ENCODE data around the gene DAP. TPM values are rescaled to one million over a fixed set of nuclear protein-coding genes. Genes with fewer than 3 reads are reported as not detected.

The DAP gene
- total RNA-seq, 1 donor from 2014 or later, result 235 TPM

DNA sequence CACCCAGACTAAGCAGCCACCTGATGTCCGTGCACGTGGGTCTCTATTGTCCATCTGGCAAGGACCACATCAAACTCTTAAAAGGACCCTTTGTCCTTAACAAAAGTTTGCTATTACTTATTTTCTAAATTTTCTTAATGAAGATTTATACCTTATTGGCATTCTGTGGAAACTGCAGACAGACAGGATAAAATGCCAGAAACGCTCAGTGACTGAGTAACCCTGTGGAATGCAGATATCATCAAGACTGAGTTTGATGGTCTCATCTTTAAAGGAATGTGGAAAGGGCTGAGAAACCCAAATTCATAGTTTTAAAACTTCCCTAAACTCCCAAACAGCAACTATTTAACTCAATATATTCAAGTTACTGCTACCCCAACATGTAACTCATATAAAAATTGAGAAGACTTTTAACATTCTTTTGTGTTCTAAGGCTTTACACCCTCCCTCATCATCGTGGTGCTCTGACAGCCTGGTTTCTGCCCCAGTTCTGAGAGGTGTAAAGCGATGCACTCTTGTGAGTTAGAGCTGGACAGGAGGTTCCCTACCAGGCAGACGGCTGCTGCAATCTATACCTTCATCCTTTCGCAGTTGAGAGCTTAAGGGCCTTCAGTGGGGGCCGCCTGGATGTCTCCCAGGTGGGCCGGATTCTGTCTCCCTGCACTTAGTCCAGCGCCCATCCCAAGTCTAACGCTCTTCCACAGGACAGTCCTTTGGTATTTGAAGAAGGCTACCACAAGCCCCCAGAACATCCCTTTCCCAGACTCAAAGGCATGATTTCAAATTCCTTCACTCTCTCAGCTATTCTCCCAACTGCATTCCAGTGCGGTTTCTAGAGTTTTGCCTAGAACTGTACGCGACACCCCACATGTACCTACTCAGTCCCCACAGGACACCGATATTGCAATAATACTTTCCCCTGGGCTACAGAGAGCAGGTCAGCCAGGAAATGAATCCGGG, 68.9 kb downstream of the DAP start:
- Mint-ChIP-seq H3K4me1 (ENCODE audit: low read depth) (peaks cover 77% of the 10 kb centered on the region), H3K4me3 (ENCODE audit: unreplicated experiment) (peak overlapping the region; percentile 29)

DNA sequence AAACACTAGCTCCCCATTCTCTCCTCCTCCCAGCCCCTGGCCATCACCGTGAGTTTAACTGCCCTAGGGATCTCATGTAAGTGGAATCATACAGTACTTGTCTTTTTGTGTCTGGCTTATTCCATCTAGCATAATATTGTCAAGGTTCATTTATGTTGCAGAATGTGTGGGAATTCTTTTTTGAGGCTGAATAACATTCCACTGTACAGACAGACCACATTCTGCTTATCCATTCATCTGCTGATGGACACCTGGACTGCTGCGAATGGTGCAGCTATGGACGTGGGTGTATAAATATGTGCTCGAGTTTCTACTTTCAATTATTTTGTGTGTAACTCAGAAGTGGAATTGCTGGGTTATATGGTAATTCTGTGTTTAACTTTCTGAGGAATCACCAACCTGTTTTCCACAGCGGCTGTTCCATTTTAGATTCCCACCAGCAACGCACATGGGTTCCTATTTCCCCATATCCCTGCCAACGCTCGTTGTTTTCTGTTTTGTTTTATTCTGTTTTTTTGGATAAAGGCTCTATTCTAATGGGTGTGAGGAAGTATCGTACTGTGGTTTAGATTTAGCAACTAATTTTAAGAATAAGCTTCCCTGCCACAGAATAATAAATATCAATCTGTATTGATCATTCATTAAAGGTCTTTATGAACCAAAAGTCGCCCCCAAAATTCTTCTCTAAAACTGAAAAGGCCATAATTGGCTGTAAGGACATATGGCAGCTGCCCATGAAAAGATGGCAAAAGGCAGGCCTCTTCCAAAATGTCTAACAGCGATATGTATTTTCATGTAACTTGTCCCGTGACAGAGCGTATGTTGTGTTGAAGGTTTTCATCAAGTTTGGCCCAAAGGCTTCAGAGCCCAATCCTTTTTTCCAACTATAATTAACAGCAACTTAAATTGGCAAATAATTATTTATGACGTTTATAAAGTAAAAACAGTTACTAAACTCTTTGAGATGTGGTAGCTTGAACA, 70.3 kb downstream of the DAP start:
- DNase-seq (ENCODE audit: low spot score), result no peak

More for the DNA sequence above, 68.9 kb downstream of the DAP start:
- no peak for DNase-seq (ENCODE audit: low spot score)
- Mint-ChIP-seq H3K9me3 (ENCODE audit: low read depth) (peaks cover 3% of the 10 kb centered on the region), H3K36me3 (ENCODE audit: low read depth) (peaks cover 7% of the 10 kb centered on the region), H3K27me3 (ENCODE audit: low read depth) (no peaks in the 10 kb centered on the region), H3K27ac (ENCODE audit: unreplicated experiment) (peak overlapping the region; percentile 94)
- TF ChIP-seq, protein P1, sequence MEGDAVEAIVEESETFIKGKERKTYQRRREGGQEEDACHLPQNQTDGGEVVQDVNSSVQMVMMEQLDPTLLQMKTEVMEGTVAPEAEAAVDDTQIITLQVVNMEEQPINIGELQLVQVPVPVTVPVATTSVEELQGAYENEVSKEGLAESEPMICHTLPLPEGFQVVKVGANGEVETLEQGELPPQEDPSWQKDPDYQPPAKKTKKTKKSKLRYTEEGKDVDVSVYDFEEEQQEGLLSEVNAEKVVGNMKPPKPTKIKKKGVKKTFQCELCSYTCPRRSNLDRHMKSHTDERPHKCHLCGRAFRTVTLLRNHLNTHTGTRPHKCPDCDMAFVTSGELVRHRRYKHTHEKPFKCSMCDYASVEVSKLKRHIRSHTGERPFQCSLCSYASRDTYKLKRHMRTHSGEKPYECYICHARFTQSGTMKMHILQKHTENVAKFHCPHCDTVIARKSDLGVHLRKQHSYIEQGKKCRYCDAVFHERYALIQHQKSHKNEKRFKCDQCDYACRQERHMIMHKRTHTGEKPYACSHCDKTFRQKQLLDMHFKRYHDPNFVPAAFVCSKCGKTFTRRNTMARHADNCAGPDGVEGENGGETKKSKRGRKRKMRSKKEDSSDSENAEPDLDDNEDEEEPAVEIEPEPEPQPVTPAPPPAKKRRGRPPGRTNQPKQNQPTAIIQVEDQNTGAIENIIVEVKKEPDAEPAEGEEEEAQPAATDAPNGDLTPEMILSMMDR (IDR thresholded peaks at IDR 0.05), result no peak

DNA sequence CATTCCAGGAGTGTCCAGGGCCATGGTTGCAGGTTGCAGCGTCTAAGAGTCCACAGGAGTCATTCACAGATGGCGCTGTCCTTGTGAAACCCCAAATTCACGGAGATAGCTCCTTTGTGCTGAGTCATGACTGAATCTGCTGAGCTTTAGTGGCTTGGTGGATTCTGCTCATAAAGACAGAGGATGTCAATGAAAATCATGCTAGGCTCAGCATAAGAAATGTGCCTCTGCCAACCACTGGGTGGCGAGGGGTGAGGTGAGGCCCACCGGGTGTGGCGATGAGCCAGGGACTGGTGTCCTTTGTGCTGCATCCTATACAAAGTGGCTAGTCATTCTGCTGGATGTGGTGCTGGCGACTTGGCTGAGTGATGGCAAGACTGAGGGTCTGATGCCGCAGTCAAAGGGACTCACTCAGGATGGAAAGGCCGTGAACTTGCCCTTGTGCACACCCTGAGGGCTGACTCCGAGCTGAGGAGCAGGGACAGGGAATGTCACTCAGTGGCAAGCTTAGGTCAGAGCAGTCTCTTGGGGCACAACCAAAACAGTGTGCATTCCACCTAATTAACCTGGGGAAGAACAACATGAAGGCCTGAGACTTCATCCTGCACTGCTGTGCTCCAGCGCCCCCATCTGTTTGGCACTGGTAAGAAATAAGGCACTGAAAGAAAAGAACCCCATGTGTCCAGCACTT, 71.5 kb downstream of the DAP start:
- H3K27me3 Mint-ChIP-seq (ENCODE audit: low read depth), result no peaks in the 10 kb centered on the region
- peaks cover 13% of the 10 kb centered on the region for H3K9me3 Mint-ChIP-seq (ENCODE audit: low read depth)
- DNase-seq (ENCODE audit: low spot score), result no peak
- H3K27ac Mint-ChIP-seq (ENCODE audit: unreplicated experiment), result peak overlapping the region; percentile 94
- H3K4me1 Mint-ChIP-seq (ENCODE audit: low read depth), result peaks cover 57% of the 10 kb centered on the region
- TF ChIP-seq, protein P1 (IDR thresholded peaks at IDR 0.05), result peak; percentile 66
- no peak overlapping the region for H3K4me3 Mint-ChIP-seq (ENCODE audit: unreplicated experiment)
- H3K36me3 Mint-ChIP-seq (ENCODE audit: low read depth), result peaks cover 21% of the 10 kb centered on the region

More for the DNA sequence above, 70.3 kb downstream of the DAP start:
- TF ChIP-seq, protein P1 (IDR thresholded peaks at IDR 0.05), result no peak
- H3K9me3 Mint-ChIP-seq (ENCODE audit: low read depth), result peaks cover 13% of the 10 kb centered on the region
- H3K4me1 Mint-ChIP-seq (ENCODE audit: low read depth), result peaks cover 67% of the 10 kb centered on the region
- no peaks in the 10 kb centered on the region for H3K27me3 Mint-ChIP-seq (ENCODE audit: low read depth)
- H3K36me3 Mint-ChIP-seq (ENCODE audit: low read depth), result peaks cover 19% of the 10 kb centered on the region
- peak overlapping the region; percentile 94 for H3K27ac Mint-ChIP-seq (ENCODE audit: unreplicated experiment)
- no peak overlapping the region for H3K4me3 Mint-ChIP-seq (ENCODE audit: unreplicated experiment)

DNA sequence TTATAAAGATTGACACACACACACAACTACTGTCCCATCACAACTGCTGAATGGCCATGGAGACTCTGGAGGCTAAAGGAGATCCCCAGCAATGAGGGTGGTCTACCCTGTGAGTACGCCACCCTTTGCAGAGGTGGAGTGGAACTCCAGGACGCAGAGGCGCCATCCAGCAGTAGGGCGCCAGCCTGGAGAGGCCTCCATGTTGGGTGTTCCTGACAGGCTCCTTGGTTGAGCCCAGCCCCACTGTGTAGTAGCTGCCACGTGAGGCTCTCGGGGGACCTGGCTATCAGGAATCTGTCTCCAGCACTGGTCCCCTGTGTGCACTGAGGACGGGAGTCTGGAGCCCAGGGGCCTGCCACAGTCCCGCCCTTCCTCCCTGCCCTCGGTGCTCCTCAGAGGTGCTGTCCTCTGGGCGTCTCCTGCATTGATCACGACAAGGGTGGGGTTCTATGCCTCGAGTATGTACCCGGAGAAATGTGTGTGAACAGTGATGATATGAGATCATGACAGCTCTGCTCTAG, 72.3 kb downstream of the DAP start:
- peak overlapping the region; percentile 94 for H3K27ac Mint-ChIP-seq (ENCODE audit: unreplicated experiment)

More for the DNA sequence above, 72.3 kb downstream of the DAP start:
- DNase-seq (ENCODE audit: low spot score), result peak; percentile 91
- Mint-ChIP-seq H3K36me3 (ENCODE audit: low read depth) (peaks cover 21% of the 10 kb centered on the region), H3K27me3 (ENCODE audit: low read depth) (no peaks in the 10 kb centered on the region), H3K4me1 (ENCODE audit: low read depth) (peaks cover 48% of the 10 kb centered on the region), H3K4me3 (ENCODE audit: unreplicated experiment) (no peak overlapping the region), H3K9me3 (ENCODE audit: low read depth) (peaks cover 13% of the 10 kb centered on the region)
- TF ChIP-seq, protein P1 (IDR thresholded peaks at IDR 0.05), result no peak
